TTC549 (cell line): ENCODE data around the gene PEX5L.

Experiments
- FAIRE-seq: peaks from 2 replicates; lab custom pipeline; 2012; peaks lifted over from hg19 to GRCh38; lab: Jason Lieb, UNC

Gene PEX5L

GRCh38 chr3:179769411-179770247, 267.1 kb downstream of the PEX5L start:
- no peak for FAIRE-seq

- FAIRE-seq = no peak
Measured at GRCh38 chr3:179768080-179768479, 268.7 kb downstream of the PEX5L start.

GRCh38 chr3:179766416-179767133, 270.2 kb downstream of the PEX5L start:
- no peak for FAIRE-seq

- FAIRE-seq = no peak
Measured at GRCh38 chr3:179765396-179765795, 271.3 kb downstream of the PEX5L start.

GRCh38 chr3:179760944-179761343, 275.8 kb downstream of the PEX5L start:
- FAIRE-seq = no peak

- FAIRE-seq = peak; percentile 15
Measured at GRCh38 chr3:179750720-179751328, 285.9 kb downstream of the PEX5L start.

- FAIRE-seq = no peak
Measured at GRCh38 chr3:179745716-179746115, 291.0 kb downstream of the PEX5L start.

GRCh38 chr3:179745079-179745478, 291.7 kb downstream of the PEX5L start:
- no peak for FAIRE-seq
